ENCODE data around the gene SETDB1. TPM values are rescaled to one million over a fixed set of nuclear protein-coding genes. Genes with fewer than 3 reads are reported as not detected.

SETDB1 gene
- total and polyA plus RNA-seq, 2 of the 13 experiments (the other 11 are each of a cell fraction or from before 2014, with no cell fraction given): 33.1 to 34.6 TPM

DNA sequence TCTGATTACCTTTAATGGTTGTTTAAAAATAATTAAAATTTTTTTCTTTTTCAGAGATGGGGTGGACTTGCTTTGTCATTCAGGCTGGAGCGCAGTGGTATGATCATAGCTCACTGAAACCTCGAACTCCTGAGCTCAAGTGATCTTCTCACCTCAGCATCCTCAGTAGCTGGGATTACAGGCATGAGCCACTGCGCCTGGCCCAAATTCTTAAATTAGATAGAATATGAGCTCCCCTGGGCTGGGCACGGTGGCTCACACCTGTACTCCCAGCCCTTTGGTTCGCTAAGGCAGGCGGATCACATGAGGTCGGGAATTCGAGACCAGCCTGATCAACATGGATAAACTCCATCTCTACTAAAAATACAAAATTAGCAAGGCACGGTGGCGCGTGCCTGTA lies 31.5 kb downstream of the SETDB1 start:
- ChIA-PET CTCF (ENCODE audit: low intra/inter-chr PET ratio, low total read pairs) (no interaction called here), POLR2A (interaction anchor here (0.6 to 1.3 kb wide), 5 partner anchors 14 to 38 kb away, joined by 3 read pairs; no protein-coding TSS in a partner anchor)
- no peaks in the 10 kb centered on the region for H3K79me2 ChIP-seq (ENCODE audit: insufficient read depth, low read length)
- H3K9ac ChIP-seq (ENCODE audit: insufficient read depth, low read depth, low read length): no peak overlapping the region
- H3K27ac ChIP-seq (ENCODE audit: extremely low read length, insufficient read depth, low read length): no peak overlapping the region
- intact Hi-C loops (cut with micrococcal nuclease; ENCODE audit: unreplicated experiment): no loop called here
- no peaks in the 10 kb centered on the region for H4K20me1 ChIP-seq (ENCODE audit: insufficient read depth, low read length)
- FAIRE-seq: no peak
- no peak overlapping the region for H2AFZ ChIP-seq (ENCODE audit: low read length)
- WGBS (ENCODE audit: low lambda C conversion rate): 100% methylated on average over 10 of the region's 11 CpGs
- no peaks in the 10 kb centered on the region for H3K27me3 ChIP-seq (ENCODE audit: control insufficient read depth in 1 of 2, insufficient read depth in 2 of 2, low read length in 2 of 2)
- DNase-seq (ENCODE audit: low spot score): no peak
- peaks cover 12% of the 10 kb centered on the region; the same call in 1 of the 2 replicates for H3K4me1 ChIP-seq (ENCODE audit: insufficient read depth, low read length)
- H3K9me3 ChIP-seq (ENCODE audit: low read length): no peaks in the 10 kb centered on the region
- ATAC-seq: no peak
- in situ Hi-C loops (cut with HindIII; ENCODE audit: extremely low pct_ligation_motif_present, low pct_unique_long_range_greater_than_20kb): no loop called here
- no peak overlapping the region for H3K4me2 ChIP-seq (ENCODE audit: low read depth, low read length)
- no peak overlapping the region for H3K4me3 ChIP-seq (replicated peaks in 1 of 3; ENCODE audit: insufficient read depth in 1 of 3, low read depth in 2 of 3, low read length in 3 of 3)
- H3K36me3 ChIP-seq (replicated peaks in 1 of 2; ENCODE audit: control insufficient read depth in 1 of 2, insufficient read depth in 2 of 2, low read length in 2 of 2): peaks cover 11 to 50% of the 10 kb centered on the region in 2 experiments
- BruUV-seq (replicated peaks): no TSS peak
- no peak for TF ChIP-seq ZFP36L2 (CRISPR knock-in tag; IDR thresholded peaks at IDR 0.05)
- TF ChIP-seq ZNF260 (CRISPR knock-in tag; IDR thresholded peaks at IDR 0.05; ENCODE audit: borderline replicate concordance, low read depth): no peak
- no peak for TF ChIP-seq CC2D1A (CRISPR knock-in tag; IDR thresholded peaks at IDR 0.05)
- no peak for TF ChIP-seq PHB2 (IDR thresholded peaks at IDR 0.05; ENCODE audit: partially characterized antibody)
- no peak for TF ChIP-seq ZSCAN30 (CRISPR knock-in tag; IDR thresholded peaks at IDR 0.05)
- no peak for TF ChIP-seq ESRRA (CRISPR knock-in tag; IDR thresholded peaks at IDR 0.05; ENCODE audit: low read depth)
- TF ChIP-seq, protein P1, sequence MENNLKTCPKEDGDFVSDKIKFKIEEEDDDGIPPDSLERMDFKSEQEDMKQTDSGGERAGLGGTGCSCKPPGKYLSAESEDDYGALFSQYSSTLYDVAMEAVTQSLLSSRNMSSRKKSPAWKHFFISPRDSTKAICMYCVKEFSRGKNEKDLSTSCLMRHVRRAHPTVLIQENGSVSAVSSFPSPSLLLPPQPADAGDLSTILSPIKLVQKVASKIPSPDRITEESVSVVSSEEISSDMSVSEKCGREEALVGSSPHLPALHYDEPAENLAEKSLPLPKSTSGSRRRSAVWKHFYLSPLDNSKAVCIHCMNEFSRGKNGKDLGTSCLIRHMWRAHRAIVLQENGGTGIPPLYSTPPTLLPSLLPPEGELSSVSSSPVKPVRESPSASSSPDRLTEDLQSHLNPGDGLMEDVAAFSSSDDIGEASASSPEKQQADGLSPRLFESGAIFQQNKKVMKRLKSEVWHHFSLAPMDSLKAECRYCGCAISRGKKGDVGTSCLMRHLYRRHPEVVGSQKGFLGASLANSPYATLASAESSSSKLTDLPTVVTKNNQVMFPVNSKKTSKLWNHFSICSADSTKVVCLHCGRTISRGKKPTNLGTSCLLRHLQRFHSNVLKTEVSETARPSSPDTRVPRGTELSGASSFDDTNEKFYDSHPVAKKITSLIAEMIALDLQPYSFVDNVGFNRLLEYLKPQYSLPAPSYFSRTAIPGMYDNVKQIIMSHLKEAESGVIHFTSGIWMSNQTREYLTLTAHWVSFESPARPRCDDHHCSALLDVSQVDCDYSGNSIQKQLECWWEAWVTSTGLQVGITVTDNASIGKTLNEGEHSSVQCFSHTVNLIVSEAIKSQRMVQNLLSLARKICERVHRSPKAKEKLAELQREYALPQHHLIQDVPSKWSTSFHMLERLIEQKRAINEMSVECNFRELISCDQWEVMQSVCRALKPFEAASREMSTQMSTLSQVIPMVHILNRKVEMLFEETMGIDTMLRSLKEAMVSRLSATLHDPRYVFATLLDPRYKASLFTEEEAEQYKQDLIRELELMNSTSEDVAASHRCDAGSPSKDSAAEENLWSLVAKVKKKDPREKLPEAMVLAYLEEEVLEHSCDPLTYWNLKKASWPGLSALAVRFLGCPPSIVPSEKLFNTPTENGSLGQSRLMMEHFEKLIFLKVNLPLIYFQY (CRISPR knock-in tag; IDR thresholded peaks at IDR 0.05; ENCODE audit: borderline replicate concordance): no peak
